ENCODE results near the gene OXT. TPM values are rescaled to one million over a fixed set of nuclear protein-coding genes. Genes with fewer than 3 reads are reported as not detected.

Gene OXT
- total and polyA plus RNA-seq, 2 donors (not counting 1 experiment from before 2014, with no cell fraction given) = 1.0 to 1.7 TPM

GRCh38 chr20:3119044-3119443 is 47.6 kb downstream of the OXT start:
- TF ChIP-seq CTCF (IDR thresholded peaks at IDR 0.05) (no peak), EZH2 (IDR thresholded peaks at IDR 0.05; ENCODE audit: borderline replicate concordance, insufficient read depth, low read depth, low read length, poor library complexity, severe bottlenecking) (no peak)
- Histone ChIP-seq H3K27ac (ENCODE audit: low read length in 2 of 2) (no peak overlapping the region), H3K79me2 (ENCODE audit: control insufficient read depth, insufficient read depth, low read length) (peaks cover 4% of the 10 kb centered on the region), H3K4me1 (ENCODE audit: control insufficient read depth in 2 of 2, insufficient read depth in 2 of 2, low read length in 2 of 2) (peaks cover 0 to 4% of the 10 kb centered on the region in 2 donors), H3K36me3 (replicated peaks in 1 of 2; ENCODE audit: control extremely low read depth in 1 of 2, control insufficient read depth in 1 of 2, extremely low read depth in 1 of 2, insufficient read depth in 2 of 2, low read length in 1 of 2) (peaks cover 6 to 38% of the 10 kb centered on the region in 2 experiments), H3K9me3 (ENCODE audit: control extremely low read depth in 1 of 3, control insufficient read depth in 2 of 3, insufficient read depth in 1 of 3, low read length in 2 of 3) (peaks cover 4 to 22% (median 9%) of the 10 kb centered on the region in 3 donors), H3K9ac (ENCODE audit: low read length) (no peak overlapping the region), H3K4me2 (replicated peaks; ENCODE audit: low read depth, low read length, poor library complexity, severe bottlenecking) (no peak overlapping the region), H3K4me3 (ENCODE audit: control extremely low read depth in 1 of 5, extremely low read depth in 1 of 5, insufficient read depth in 1 of 5, low read depth in 2 of 5, low read length in 4 of 5) (no peak overlapping the region), H4K20me1 (ENCODE audit: control insufficient read depth, insufficient read depth, low read length, poor library complexity, severe bottlenecking) (peaks cover 4% of the 10 kb centered on the region), H3K27me3 (replicated peaks in 1 of 4; ENCODE audit: control extremely low read depth in 1 of 4, control insufficient read depth in 3 of 4, insufficient read depth in 4 of 4, low read length in 3 of 4) (no peaks in the 10 kb centered on the region), H2AFZ (ENCODE audit: insufficient read depth, low read depth, low read length, poor library complexity, severe bottlenecking) (no peak overlapping the region)
- Mint-ChIP-seq H3K4me3 (no peak overlapping the region), H3K27me3 (no peaks in the 10 kb centered on the region), H3K27ac (peak overlapping the region; percentile 29), H3K9me3 (ENCODE audit: insufficient read depth) (peaks cover 3% of the 10 kb centered on the region), H3K4me1 (peaks cover 14% of the 10 kb centered on the region)
- ChIA-PET CTCF (interaction anchor here (0.9 to 6.7 kb wide), 3 partner anchors 25 to 1111 kb away, joined by 3 to 68 read pairs (median 3); no protein-coding TSS in a partner anchor), POLR2A (no interaction called here)
- DNase-seq (no peak), ATAC-seq (ENCODE audit: low read depth) (no peak)
- intact Hi-C loops (cut with micrococcal nuclease) = loop anchor here (2.0 to 5.0 kb wide), 2 partner anchors 47 to 198 kb away; partner anchors contain the start of gene OXT
- 95% methylated on average over 2 of the region's 5 CpGs for WGBS (ENCODE audit: insufficient coverage)

- CTCF ChIA-PET = no interaction called here
- no peaks in the 10 kb centered on the region for H3K27me3 ChIP-seq (replicated peaks in 1 of 4; ENCODE audit: control extremely low read depth in 1 of 4, control insufficient read depth in 3 of 4, insufficient read depth in 4 of 4, low read length in 3 of 4)
- no peaks in the 10 kb centered on the region for H3K27me3 Mint-ChIP-seq
Measured at GRCh38 chr20:3121271-3121911, 50.0 kb downstream of the OXT start.

More at GRCh38 chr20:3121271-3121911, 50.0 kb downstream of the OXT start:
- DNase-seq (no peak), ATAC-seq (ENCODE audit: low read depth) (no peak)
- Histone ChIP-seq H4K20me1 (ENCODE audit: control insufficient read depth, insufficient read depth, low read length, poor library complexity, severe bottlenecking) (no peaks in the 10 kb centered on the region), H3K9me3 (ENCODE audit: control extremely low read depth in 1 of 3, control insufficient read depth in 2 of 3, insufficient read depth in 1 of 3, low read length in 2 of 3) (peaks cover 4 to 40% (median 9%) of the 10 kb centered on the region in 3 donors), H3K4me3 (ENCODE audit: control extremely low read depth in 1 of 5, extremely low read depth in 1 of 5, insufficient read depth in 1 of 5, low read depth in 2 of 5, low read length in 4 of 5) (no peak overlapping the region), H3K36me3 (replicated peaks in 1 of 2; ENCODE audit: control extremely low read depth in 1 of 2, control insufficient read depth in 1 of 2, extremely low read depth in 1 of 2, insufficient read depth in 2 of 2, low read length in 1 of 2) (peaks cover 6 to 32% of the 10 kb centered on the region in 2 experiments), H3K27ac (ENCODE audit: low read length in 2 of 2) (no peak overlapping the region), H3K9ac (ENCODE audit: low read length) (no peak overlapping the region), H3K79me2 (ENCODE audit: control insufficient read depth, insufficient read depth, low read length) (no peaks in the 10 kb centered on the region), H3K4me2 (replicated peaks; ENCODE audit: low read depth, low read length, poor library complexity, severe bottlenecking) (no peak overlapping the region), H2AFZ (ENCODE audit: insufficient read depth, low read depth, low read length, poor library complexity, severe bottlenecking) (no peak overlapping the region), H3K4me1 (ENCODE audit: control insufficient read depth in 2 of 2, insufficient read depth in 2 of 2, low read length in 2 of 2) (no peaks in the 10 kb centered on the region)
- Mint-ChIP-seq H3K27ac (peak overlapping the region; percentile 42), H3K9me3 (ENCODE audit: insufficient read depth) (peaks cover 3% of the 10 kb centered on the region), H3K4me3 (no peak overlapping the region), H3K4me1 (peaks cover 9% of the 10 kb centered on the region)
- TF ChIP-seq EZH2 (IDR thresholded peaks at IDR 0.05; ENCODE audit: borderline replicate concordance, insufficient read depth, low read depth, low read length, poor library complexity, severe bottlenecking) (no peak), CTCF (IDR thresholded peaks at IDR 0.05) (no peak)
- WGBS (ENCODE audit: insufficient coverage) = 68% methylated on average over 11 of the region's 11 CpGs
- intact Hi-C loops (cut with micrococcal nuclease) = no loop called here
- POLR2A ChIA-PET = no interaction called here

Data from B cell (primary cell).